ENCODE results near the gene UPF3A. TPM values are rescaled to one million over a fixed set of nuclear protein-coding genes. Genes with fewer than 3 reads are reported as not detected.

The UPF3A gene
- total and polyA plus RNA-seq, 9 of the 15 experiments (the other 6 are each of a cell fraction or from before 2014, with no cell fraction given), result 15.6 to 76.5 (median 40.9) TPM

- TF ChIP-seq GABPB1 (CRISPR knock-in tag; IDR thresholded peaks at IDR 0.05), result peak; percentile 70; the same call in 1 of the 2 replicates
- TF ChIP-seq EGR1 (conservative IDR thresholded peaks at IDR 0.05), result peak; percentile 84
- no peak for TF ChIP-seq PTTG1 (tag; IDR thresholded peaks at IDR 0.05; ENCODE audit: low read depth)
- TF ChIP-seq ZNF778 (CRISPR knock-in tag; IDR thresholded peaks at IDR 0.05), result no peak
- TF ChIP-seq GMEB1 (CRISPR knock-in tag; IDR thresholded peaks at IDR 0.05), result peak; percentile 84
- no peak for TF ChIP-seq POLR3G (IDR thresholded peaks at IDR 0.05; ENCODE audit: extremely low read depth, insufficient read length, insufficient replicate concordance)
- TF ChIP-seq ZBTB40 (IDR thresholded peaks at IDR 0.05), result peak; percentile 80
- no peak for TF ChIP-seq ZBTB40 (CRISPR knock-in tag; IDR thresholded peaks at IDR 0.05)
- TF ChIP-seq MXI1 (IDR thresholded peaks at IDR 0.05; ENCODE audit: low read depth, low read length), result no peak
- TF ChIP-seq NUFIP1 (IDR thresholded peaks at IDR 0.05; ENCODE audit: partially characterized antibody), result no peak
- TF ChIP-seq FOXM1 (IDR thresholded peaks at IDR 0.05; ENCODE audit: low read depth), result no peak
- peak; percentile 48; the same call in 1 of the 2 replicates for TF ChIP-seq FOXM1 (CRISPR knock-in tag; IDR thresholded peaks at IDR 0.05; ENCODE audit: low read depth)
- TF ChIP-seq THAP12 (CRISPR knock-in tag; IDR thresholded peaks at IDR 0.05), result no peak
- peak; percentile 46; the same call in 1 of the 2 replicates for TF ChIP-seq ZNF143 (CRISPR knock-in tag; IDR thresholded peaks at IDR 0.05)
- 0 out of 2 replicates have a peak, but pooled peaks have one; percentile 25 for TF ChIP-seq ZNF431 (CRISPR knock-in tag; IDR thresholded peaks at IDR 0.05)
Measured at GRCh38 chr13:114314074-114314912, 32.9 kb downstream of the UPF3A start, which contains the start of gene CHAMP1 (continued).

All from K562 (cell line).